Hematopoietic multipotent progenitor cell treated with erythropoietin and hydrocortisone succinate and interleukin-3 and kit ligand, for 8 days (in vitro differentiated cells): ENCODE results near the gene ARNT2.

Experiments
- DNase-seq: peaks from one replicate; pipeline ENCODE4 v3.0.0-alpha.2; 2015

The ARNT2 gene

DNA sequence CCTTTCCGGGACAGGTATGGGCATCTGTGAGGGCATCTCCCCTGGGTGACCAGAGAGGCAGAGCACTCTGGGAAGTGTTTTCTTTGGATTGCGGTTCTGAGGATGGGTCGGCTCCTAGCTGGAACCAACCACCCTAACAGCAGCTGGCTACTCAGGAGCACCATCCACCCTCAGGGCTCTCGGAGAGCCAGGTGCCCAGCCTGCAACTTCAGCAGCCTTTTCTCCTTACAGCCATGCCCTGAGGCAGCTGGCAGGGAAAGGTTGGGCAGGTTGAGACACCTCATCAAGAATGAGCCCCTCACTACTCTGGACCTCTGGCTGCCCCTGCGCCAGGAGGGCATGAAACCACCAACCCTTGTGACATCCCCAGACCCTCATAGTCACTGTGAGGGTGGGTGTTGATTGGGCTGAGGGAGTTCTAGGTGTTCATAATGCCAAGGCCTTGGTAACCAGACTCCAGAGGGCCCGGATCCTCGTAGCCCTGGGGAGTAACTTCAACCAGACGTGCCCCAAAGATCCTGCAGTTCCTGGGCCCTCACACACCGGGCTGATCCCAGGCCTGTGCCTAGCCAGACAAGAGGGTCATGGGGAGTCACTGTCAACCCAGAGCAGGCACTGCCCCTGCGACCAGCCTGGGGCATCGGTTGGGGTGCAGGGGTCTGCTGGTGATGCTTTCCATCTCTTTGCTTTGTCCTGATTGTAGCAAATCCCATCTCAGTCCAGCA lies 176.5 kb downstream of the ARNT2 start:
- DNase-seq, result no peak

GRCh38 chr15:80581976-80582375 lies 177.8 kb downstream of the ARNT2 start:
- DNase-seq, result no peak

GRCh38 chr15:80582816-80583423 lies 178.7 kb downstream of the ARNT2 start:
- DNase-seq, result no peak

GRCh38 chr15:80584561-80584964 lies 180.4 kb downstream of the ARNT2 start:
- no peak for DNase-seq

GRCh38 chr15:80584973-80585525 lies 180.9 kb downstream of the ARNT2 start:
- DNase-seq, result no peak

DNA sequence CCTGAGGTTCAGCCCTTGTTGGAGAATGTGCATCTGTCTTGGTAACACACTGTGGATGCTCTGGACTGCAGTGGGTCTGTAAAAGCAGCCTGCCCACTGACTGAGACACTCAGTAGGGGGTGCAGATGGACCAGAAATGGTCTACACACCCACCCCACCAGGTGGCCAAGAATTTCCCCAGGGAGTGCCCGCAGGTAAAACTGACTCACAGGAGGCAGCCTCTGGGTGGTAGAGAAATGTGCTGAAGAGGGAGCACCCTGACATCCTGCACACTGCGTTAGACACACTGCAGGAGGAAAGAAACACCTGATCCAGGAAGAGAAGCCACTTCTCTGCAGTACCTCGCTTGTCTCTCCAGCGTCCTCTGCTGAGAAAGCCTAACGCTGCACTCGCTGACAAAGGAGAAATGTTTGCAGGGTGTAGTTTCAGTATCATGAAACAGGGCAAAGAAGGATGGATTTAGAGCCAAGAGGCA lies 181.4 kb downstream of the ARNT2 start:
- no peak for DNase-seq

DNA sequence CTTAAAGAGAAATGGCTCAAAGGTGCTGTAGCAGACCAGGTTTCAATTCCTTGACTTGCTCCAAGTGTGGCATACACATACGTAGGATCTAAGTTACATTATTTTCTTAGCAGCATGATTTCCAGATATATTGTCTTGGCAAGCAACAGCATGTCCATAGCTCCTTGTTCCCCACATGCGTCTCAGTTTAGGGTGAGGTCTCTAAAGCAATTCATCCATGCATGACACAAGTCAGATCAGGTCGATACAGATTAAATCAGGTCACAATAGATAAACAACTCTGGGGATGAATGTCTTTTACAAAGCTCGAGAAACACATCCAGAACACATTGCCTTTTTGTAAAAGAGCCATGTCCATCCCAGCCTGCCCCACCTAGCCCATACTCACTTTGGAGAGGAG lies 182.0 kb downstream of the ARNT2 start:
- DNase-seq, result no peak

- no peak for DNase-seq
These were observed 182.8 kb downstream of the ARNT2 start for GRCh38 chr15:80587007-80587406.

GRCh38 chr15:80587816-80588456 lies 183.8 kb downstream of the ARNT2 start:
- no peak for DNase-seq

GRCh38 chr15:80588801-80589200 lies 184.6 kb downstream of the ARNT2 start:
- DNase-seq, result peak; percentile 20

- DNase-seq, result peak; percentile 16
These were observed 186.7 kb downstream of the ARNT2 start for GRCh38 chr15:80590761-80591355.

GRCh38 chr15:80591471-80591870 lies 187.3 kb downstream of the ARNT2 start:
- DNase-seq, result no peak

- no peak for DNase-seq
These were observed 188.0 kb downstream of the ARNT2 start for GRCh38 chr15:80591938-80592825.

DNA sequence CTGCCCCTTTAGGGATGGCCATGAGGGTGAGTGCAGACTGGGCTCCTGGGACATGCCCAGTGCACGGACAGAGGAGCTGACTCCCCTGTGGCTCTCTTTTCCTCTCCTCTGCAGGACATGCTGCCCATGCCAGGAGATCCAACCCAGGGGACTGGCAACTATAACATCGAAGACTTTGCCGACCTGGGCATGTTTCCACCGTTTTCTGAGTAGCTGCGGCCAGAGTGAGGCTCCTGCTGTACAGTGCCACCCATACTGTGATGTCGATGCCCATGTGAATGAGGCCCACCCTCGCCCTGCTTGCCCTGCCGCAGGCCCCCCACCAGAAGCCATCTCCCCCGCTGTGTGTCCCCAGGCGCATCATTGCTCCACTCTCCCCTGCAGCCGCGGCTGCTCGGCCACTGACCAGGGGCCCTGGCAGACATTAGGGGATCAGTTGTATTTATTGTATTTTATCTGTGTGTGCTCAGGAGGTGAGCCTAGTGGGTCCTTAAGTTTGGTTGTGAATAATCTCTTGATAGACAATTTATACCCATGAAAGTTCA lies 189.4 kb downstream of the ARNT2 start:
- DNase-seq, result no peak

DNA sequence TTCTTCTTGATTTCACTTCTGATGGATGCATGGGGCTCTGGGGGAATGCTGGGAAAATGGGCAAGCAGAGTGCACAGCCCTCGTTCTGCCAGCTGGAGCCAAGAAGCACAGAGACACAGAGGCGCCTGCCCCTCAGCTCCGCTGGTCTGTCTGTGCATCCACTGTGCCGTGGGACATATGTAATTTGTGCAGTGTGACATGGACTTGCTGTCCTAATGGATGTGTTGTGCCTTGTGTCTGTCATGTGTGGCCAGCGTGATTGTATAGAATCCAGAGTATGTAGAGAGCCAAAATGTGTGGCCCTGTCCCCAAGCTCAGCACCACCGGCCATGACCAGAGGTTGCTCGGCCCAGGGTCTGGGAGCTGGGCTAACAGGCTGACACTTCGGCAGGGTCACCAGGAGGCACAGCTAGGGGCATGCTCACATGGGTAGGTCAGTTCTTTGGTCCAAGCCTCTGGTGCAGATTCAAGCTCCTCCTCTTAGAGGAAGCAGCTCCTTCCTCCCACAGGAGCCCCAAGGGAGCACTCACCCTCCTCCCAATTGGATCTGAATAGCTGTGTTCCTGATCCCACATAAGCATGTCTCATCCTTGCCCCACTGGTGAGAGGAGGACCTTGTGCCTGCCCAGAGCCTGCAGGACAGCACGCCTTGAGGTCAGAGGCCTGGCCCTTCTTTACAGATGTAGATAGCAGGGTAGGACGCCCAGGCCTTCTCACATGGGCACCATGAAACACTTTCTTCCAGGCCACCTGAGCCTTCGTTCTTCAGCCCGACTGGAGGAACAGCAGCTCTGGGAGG lies 190.1 kb downstream of the ARNT2 start:
- no peak for DNase-seq

DNA sequence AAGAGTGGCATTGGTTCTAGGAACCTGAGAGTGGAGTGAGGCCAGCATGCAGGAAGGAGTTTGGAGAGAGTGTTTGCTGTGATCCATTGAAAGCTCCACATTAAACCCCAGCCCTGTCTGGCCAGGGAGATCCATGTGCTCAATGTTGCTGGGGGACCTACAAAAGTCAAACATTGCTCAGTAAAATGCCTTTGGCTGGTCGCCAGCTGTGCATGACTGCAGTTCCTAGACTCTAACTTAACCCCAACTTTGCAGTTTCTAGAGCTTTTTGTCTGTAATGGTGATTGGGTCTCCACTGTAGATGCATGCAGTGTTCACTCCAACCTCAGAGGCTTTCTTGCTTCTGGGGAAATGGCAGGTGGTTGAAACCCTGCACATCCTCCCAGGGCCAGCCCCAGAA lies 191.2 kb downstream of the ARNT2 start:
- peak; percentile 4 for DNase-seq

GRCh38 chr15:80596521-80596976 lies 192.4 kb downstream of the ARNT2 start:
- no peak for DNase-seq

GRCh38 chr15:80597076-80597475 lies 192.9 kb downstream of the ARNT2 start:
- no peak for DNase-seq

DNA sequence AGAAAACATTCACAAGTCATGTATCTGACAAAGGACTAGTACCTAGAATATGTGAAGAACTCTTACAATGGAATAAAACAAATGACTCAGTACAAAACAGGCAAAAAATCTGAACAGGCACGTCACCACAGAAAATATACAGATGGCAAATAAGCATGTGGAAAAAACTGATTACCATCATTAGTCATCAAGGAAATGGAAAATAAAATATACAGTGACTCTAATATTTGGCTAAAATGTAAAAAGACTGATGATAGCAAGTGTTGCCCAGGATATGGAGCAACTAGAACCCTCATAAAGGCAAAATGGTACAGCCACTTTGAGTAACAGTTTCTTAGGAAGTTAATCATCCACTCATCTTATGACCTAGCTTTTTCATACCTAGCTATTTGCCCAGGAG lies 195.2 kb downstream of the ARNT2 start:
- peak; percentile 4 for DNase-seq

DNA sequence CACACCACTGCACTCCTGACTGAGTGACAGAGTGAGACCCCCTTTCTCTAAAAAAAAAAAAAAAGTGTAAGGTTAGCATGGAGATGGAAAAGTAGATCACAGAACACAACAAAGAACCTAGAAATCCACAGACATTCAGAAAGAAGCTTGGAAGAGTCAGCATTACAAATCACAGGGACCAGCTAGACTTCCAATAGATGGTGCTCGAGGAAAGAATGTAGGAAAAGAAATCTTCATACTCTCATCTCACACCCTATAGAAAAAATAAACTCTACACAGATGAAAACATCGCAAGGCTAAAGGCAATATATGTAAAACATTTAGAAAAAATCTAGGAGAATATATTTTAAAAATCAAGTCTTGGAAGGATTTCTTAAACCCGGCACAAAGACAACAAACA lies 196.4 kb downstream of the ARNT2 start:
- no peak for DNase-seq

- DNase-seq, result no peak
These were observed 197.1 kb downstream of the ARNT2 start for GRCh38 chr15:80601256-80601655.
